ENCODE data around the gene HOXD12.

Gene HOXD12

DNA sequence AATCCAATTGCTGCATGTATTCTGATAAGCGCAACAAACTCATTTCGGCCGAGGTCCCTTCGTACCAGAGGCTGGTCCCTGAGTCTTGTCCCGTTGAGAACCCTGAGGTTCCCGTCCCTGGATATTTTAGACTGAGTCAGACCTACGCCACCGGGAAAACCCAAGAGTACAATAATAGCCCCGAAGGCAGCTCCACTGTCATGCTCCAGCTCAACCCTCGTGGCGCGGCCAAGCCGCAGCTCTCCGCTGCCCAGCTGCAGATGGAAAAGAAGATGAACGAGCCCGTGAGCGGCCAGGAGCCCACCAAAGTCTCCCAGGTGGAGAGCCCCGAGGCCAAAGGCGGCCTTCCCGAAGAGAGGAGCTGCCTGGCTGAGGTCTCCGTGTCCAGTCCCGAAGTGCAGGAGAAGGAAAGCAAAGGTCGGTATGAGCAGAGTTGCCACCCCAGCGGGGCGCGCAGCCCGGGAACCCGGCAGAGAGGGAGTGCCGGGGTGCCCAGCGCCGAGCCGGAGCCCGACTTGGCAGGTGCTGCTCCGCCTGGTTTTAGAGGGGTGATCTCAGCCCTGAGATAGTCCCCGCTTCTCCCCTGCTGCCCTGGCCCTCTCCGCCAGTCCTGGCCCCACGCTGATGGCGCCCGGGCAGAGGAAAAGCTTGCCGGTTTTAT is 17.7 kb downstream of the HOXD12 start:
- no peak overlapping the region for H3K27ac ChIP-seq
- TF ChIP-seq, protein P1, sequence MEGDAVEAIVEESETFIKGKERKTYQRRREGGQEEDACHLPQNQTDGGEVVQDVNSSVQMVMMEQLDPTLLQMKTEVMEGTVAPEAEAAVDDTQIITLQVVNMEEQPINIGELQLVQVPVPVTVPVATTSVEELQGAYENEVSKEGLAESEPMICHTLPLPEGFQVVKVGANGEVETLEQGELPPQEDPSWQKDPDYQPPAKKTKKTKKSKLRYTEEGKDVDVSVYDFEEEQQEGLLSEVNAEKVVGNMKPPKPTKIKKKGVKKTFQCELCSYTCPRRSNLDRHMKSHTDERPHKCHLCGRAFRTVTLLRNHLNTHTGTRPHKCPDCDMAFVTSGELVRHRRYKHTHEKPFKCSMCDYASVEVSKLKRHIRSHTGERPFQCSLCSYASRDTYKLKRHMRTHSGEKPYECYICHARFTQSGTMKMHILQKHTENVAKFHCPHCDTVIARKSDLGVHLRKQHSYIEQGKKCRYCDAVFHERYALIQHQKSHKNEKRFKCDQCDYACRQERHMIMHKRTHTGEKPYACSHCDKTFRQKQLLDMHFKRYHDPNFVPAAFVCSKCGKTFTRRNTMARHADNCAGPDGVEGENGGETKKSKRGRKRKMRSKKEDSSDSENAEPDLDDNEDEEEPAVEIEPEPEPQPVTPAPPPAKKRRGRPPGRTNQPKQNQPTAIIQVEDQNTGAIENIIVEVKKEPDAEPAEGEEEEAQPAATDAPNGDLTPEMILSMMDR (conservative IDR thresholded peaks at IDR 0.05), result no peak

DNA sequence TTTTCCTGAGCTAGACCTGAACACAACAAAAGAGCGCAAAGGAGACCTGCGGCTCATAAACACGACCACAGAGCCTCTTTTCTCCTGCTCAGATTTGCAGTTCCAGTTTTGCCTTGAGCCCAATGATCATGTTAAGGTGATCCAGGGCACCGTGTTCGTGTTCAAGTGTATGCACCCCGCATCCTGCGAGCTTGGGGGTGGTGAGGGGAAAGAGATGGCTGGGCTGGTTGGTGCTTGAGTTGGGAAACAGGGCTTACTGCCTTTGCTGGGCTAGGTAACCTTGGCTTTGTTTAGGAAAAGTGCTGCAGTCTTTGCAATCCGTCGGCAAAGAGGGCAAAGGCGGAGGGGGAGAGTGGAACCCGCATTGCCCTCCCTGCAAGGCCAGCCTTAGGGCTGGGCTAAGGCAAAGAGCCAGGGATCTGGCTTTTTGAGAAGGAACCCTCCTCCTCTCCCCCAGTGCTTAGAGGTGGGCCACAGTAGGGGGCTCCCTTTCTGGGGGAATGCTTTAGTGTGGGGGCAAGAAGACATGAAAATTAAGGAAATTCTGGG is 18.3 kb downstream of the HOXD12 start:
- TF ChIP-seq, protein P1 (conservative IDR thresholded peaks at IDR 0.05), result no peak
- no peak overlapping the region for H3K27ac ChIP-seq

DNA sequence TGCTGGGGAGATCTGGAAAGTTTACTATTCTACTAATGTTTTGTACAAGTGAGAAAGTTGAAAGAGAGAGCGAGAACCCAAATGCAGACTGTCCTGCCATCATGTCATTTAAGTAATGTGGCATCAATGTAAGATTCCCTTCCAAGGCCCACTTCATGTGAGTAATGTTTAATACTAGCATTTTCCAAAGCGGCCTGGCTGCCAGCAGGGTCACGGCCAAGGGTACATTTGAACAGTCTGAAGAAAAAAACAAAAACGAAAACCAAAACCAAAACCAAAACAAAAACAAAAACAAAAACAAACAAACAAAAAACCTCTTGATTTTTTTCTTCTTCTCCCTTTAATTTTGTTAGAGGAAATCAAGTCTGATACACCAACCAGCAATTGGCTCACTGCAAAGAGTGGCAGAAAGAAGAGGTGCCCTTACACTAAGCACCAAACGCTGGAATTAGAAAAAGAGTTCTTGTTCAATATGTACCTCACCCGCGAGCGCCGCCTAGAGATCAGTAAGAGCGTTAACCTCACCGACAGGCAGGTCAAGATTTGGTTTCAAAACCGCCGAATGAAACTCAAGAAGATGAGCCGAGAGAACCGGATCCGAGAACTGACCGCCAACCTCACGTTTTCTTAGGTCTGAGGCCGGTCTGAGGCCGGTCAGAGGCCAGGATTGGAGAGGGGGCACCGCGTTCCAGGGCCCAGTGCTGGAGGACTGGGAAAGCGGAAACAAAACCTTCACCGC is 19.2 kb downstream of the HOXD12 start:
- TF ChIP-seq, protein P1 (conservative IDR thresholded peaks at IDR 0.05), result no peak
- no peak overlapping the region for H3K27ac ChIP-seq

DNA sequence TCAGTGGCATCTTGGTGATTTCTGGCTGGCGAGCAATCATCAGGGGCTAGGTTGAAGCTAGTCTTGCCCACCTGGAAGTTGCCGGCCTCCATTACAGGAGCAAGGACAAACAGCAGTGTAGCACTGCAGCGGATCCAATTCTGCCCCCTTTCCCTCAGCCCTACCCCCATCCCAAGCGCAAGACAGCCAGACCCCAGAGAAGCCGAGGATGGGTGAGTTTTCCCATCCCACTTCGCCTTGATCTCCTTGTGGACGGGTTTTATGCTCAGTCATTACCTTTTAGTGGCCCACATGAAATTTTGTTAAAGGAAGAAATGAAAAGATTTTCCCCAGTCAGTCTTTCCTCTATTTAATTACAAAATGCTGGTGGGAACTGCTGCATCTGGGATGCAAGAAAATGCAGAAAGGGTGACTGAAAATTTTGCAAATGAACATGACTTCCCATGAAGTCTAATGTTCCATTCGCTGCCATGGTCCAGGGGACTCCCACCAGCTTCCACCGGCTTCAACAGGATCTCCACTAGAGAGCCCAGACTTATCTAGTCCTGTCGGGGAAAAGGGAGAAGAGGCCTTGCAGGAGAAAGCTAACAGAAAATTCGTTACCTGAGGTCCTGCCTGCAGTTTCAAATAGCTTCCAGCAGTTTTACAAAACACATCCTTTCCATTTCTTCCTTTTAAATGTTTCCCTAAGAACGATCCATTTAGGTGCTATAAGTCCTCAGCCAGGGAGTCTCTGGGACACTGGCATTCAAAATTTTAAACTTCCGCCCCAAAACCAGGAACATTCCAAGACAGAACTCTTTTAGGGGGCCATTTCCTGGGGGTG is 21.0 kb downstream of the HOXD12 start:
- TF ChIP-seq, protein P1 (conservative IDR thresholded peaks at IDR 0.05), result no peak
- H3K27ac ChIP-seq, result no peak overlapping the region

DNA sequence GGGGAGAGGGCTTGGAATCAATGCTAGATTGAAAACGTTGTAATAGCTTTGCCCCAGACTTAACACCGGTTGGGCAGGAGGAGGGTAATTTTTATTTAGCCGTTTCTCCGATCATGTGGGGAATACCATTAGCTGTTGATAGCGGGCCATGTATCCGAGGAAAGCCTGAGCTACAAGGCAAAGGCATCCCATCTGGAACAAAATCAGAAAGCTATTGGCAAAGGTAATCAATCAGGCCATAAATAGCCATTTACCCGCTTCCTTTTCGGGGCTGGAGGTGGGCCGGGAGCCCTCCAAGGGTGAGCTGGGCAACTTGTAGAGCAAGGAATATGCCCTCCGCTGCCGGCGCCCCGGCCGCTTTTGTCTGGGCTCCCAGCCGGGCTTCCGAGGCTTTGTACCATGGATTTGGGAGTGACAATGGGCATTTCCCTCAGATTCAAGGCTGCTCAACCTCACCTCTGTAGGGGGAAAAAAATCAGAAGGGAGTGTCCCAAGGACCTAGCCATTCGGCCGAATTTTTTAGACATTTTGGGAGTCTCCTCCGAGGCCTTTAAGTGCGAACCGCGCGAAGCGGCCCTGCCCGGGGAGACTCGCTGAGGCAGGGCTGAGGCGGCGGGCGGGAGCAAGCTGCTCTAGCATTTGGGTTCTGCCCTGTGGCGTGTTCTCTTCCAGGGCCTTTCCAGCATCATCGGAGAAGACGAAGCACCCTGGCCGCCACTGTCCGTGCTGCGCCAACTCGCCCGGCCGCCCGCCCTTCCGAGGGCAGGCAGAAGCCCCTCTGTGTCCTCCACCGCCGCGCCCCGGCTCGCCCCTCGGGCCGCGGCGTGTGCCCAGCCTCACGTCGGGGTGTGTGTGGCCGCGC is 21.8 kb downstream of the HOXD12 start:
- TF ChIP-seq, protein P1 (conservative IDR thresholded peaks at IDR 0.05), result no peak
- no peak overlapping the region for H3K27ac ChIP-seq

DNA sequence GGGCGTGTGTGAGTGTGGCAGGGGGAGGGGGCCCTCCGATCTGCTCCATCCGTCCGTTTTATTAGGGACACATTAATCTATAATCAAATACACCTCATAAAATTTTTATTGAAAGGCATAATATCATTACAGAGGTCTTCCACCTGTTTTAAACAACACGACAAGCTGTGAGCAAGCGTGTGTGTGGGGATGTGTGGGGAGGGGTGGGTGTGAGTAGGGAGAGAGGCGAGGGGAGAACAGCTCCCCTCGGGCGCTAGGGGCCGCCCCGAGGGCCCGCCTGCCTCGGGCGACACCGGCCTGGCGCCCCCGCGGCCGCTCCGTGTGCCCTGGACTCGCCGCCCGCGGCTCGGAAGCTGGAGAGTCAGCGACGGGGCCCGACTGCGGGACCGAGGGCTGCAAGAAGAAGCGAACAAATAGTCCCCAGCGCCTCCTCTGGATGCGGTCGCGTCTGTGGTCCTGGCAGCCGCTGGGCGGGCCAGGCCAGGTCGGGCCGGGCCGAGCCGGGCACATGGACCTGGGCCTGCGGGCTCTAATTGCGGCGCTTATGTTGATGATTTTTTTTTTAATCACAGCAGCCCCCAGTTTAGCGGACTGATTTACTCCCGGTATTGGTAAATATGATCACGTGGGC is 22.6 kb downstream of the HOXD12 start:
- TF ChIP-seq, protein P1 (conservative IDR thresholded peaks at IDR 0.05), result no peak
- H3K27ac ChIP-seq, result no peak overlapping the region
